ENCODE measurements around the gene CD99L2.

DNA sequence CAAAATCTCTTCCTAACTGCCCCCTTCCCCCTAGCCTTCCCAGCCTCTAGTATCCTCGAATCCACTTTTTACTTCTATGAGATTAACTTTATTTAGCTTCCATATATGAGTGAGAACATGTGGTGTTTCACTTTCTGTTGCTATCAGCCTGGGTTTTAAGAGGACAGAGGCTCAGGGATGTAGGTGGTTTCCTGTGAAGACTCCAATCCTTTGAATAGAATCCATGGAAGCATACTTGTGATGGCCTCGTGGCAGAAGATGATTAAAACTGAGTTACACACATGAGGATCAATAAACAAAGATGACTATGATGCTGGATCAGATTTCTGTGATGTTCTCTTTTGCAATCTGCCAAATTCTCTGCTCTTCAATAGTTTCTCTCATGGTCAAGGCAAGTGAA is 29.8 kb downstream of the CD99L2 start:
- TF ChIP-seq, protein P1, sequence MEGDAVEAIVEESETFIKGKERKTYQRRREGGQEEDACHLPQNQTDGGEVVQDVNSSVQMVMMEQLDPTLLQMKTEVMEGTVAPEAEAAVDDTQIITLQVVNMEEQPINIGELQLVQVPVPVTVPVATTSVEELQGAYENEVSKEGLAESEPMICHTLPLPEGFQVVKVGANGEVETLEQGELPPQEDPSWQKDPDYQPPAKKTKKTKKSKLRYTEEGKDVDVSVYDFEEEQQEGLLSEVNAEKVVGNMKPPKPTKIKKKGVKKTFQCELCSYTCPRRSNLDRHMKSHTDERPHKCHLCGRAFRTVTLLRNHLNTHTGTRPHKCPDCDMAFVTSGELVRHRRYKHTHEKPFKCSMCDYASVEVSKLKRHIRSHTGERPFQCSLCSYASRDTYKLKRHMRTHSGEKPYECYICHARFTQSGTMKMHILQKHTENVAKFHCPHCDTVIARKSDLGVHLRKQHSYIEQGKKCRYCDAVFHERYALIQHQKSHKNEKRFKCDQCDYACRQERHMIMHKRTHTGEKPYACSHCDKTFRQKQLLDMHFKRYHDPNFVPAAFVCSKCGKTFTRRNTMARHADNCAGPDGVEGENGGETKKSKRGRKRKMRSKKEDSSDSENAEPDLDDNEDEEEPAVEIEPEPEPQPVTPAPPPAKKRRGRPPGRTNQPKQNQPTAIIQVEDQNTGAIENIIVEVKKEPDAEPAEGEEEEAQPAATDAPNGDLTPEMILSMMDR (IDR thresholded peaks at IDR 0.05): no peak
- no peak for TF ChIP-seq POLR2A (IDR thresholded peaks at IDR 0.05)
